AG10803 (cell line): ENCODE data around the gene LONRF3.
A peak's percentile ranks its signal among the peaks of the same experiment; 100 is the strongest.

Experiments used
- DNase-seq: peaks from one replicate; pipeline ENCODE4 v3.0.0; 2010; ENCODE audit warnings: low read depth
- H3K4me3 ChIP-seq: 2 replicates; pipeline ENCODE4 v1.5.1; 2011; ENCODE audit warnings: mild to moderate bottlenecking, low read length, control low read depth
- CTCF ChIP-seq: conservative IDR thresholded peaks from 2 replicates; pipeline ENCODE4 v1.5.1; 2011; ENCODE audit warnings: mild to moderate bottlenecking, low read length, control low read depth, inconsistent platforms

LONRF3 gene

GRCh38 chrX:119007189-119007770, 32.9 kb downstream of the LONRF3 start:
- TF ChIP-seq CTCF: no peak
- no peak overlapping the region for H3K4me3 ChIP-seq
- DNase-seq: no peak

- TF ChIP-seq CTCF: peak; percentile 74
- no peak overlapping the region for H3K4me3 ChIP-seq
- DNase-seq: peak; percentile 18
Observed at GRCh38 chrX:119008110-119008744, 33.8 kb downstream of the LONRF3 start.

- H3K4me3 ChIP-seq: no peak overlapping the region
- TF ChIP-seq CTCF: no peak
- DNase-seq: no peak
Observed at GRCh38 chrX:119009071-119009470, 34.7 kb downstream of the LONRF3 start.

DNA sequence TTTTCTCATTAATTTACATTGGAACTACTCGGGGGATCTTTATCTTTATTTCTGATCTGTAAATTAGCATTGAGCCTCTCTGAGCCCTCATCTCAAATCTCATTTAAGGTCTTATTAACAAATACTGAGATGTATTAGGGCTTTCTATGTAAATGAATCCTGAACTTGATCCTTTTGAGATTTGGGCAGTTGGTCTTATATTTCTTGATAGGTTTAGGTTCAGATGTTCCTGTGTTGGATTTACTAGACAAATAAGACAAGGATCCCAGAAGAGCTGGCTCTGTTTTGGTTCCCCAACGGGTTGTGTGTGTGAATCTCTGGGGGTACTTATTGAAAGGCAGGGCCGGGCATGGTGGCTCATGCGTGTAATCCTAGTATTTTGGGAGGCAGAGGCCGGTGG, 36.1 kb downstream of the LONRF3 start:
- no peak for DNase-seq
- no peak overlapping the region for H3K4me3 ChIP-seq

GRCh38 chrX:119013164-119013563, 38.7 kb downstream of the LONRF3 start:
- TF ChIP-seq CTCF: no peak
- no peak overlapping the region for H3K4me3 ChIP-seq
- no peak for DNase-seq

More for the DNA sequence above, 36.1 kb downstream of the LONRF3 start:
- TF ChIP-seq CTCF: no peak

DNA sequence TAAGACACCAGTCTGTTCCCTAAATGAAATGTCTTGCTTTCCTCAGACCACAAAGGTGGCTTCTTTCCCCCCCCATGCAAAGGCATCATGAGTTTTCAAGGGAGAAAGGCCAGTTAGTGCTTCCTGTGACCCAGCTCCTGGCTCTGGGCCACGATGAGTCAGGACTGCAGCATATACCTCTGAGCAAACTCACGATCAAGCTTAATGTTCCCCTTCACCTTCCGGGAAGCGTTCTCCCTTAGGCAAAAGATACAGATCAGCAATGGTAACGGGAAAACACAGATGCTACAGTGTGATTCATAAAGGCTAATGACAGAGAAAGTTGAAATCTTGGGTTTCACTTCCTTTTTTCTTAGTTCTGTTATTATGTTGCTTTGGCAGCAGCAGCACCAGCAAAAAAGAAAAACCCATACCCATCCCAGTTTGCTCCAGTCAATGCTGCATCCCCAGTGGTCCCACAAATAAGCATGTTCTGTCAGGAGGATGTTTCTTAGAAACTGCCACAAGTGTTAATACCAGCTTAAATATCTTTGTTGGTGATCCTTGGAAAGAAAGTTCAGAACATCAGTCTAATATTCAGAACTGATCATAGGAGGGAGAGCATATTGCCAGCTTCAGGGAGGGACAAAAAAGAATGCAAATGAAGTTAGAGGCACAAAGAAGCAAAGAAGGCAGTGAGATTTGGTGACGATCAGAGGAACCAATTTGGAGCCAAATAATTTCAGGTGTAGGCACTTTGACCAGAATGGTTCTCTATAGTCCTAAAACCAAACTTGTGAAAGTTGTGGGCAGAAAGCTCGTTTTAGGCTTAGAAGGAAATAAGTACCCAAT, 41.2 kb downstream of the LONRF3 start:
- TF ChIP-seq CTCF: no peak
- DNase-seq: peak; percentile 61
- H3K4me3 ChIP-seq: no peak overlapping the region
